BE2C (cell line): ENCODE data around the gene ETFB.

Experiments
- DNase-seq: peaks from one replicate; pipeline ENCODE4 v3.0.0-alpha.2; 2020
- H3K27me3 ChIP-seq: fragments of 250-450 bp; sonication (Bioruptor Pico); 2 replicates; pipeline ENCODE4 v1.5.1; 2020; ENCODE audit warnings: mild to moderate bottlenecking
- H3K36me3 ChIP-seq: fragments of 250-450 bp; sonication (Bioruptor Pico); 2 replicates; pipeline ENCODE4 v1.5.1; 2020; ENCODE audit warnings: mild to moderate bottlenecking
- H3K4me1 ChIP-seq: fragments of 250-450 bp; sonication (Bioruptor Pico); 2 replicates; pipeline ENCODE4 v1.5.1; 2020
- H3K4me3 ChIP-seq: 2 replicates; pipeline ENCODE4 v1.5.1; 2011; ENCODE audit warnings: low read depth, low read length
- H3K9me3 ChIP-seq: fragments of 250-450 bp; sonication (Bioruptor Pico); 2 replicates; pipeline ENCODE4 v1.5.1; 2020
- CTCF ChIP-seq: IDR thresholded peaks from 2 replicates; pipeline ENCODE4 v1.5.1; 2012; ENCODE audit warnings: mild to moderate bottlenecking, low read depth, low read length

ETFB gene

GRCh38 chr19:51327066-51328001 is 38.9 kb downstream of the ETFB start:
- DNase-seq: no peak
- H3K9me3 ChIP-seq: no peaks in the 10 kb centered on the region; the same call in 1 of the 2 replicates
- H3K4me3 ChIP-seq: no peak overlapping the region
- TF ChIP-seq CTCF: no peak
- no peaks in the 10 kb centered on the region for H3K27me3 ChIP-seq
- no peaks in the 10 kb centered on the region for H3K36me3 ChIP-seq
- no peaks in the 10 kb centered on the region; the same call in 1 of the 2 replicates for H3K4me1 ChIP-seq

DNA sequence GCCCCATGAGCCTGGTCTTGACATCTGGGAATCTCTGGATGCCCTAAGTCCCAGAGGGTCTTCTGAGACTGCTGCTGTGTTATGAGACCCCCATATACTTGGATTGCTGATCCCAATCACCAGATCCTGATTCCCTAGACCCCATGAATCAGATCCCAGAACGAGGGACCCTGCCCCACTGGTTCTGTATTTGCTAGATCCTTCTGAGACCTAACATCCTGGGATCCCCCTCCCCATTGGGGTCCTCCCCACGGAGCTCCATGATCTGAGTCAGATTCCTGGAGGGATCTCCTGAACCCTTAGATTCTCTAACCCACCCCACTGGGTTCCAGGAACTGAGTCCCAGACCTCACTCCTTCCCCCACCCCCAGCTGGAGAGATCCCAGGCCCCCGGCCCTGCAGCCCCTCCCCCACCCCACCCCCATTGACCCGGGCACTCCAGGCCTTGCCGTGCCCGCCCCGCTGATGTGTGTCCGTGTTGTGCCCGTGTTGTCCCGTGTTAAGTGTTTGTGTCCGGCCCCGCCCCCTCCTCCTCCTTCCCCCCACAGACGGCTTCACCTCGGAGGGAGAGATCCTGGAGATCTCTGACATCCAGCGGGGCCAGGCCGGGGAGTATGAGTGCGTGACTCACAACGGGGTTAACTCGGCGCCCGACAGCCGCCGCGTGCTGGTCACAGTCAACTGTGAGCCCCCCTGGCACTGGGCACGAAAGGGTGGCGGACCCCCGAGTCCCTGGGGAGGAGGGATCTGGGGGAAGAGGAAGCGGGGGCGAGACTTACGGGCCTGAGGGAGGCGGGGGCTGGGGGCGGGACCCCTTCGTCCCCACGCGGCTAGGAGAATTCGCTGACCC is 39.7 kb downstream of the ETFB start:
- DNase-seq: no peak
- no peaks in the 10 kb centered on the region; the same call in 1 of the 2 replicates for H3K4me1 ChIP-seq
- no peaks in the 10 kb centered on the region for H3K36me3 ChIP-seq
- H3K27me3 ChIP-seq: no peaks in the 10 kb centered on the region
- H3K9me3 ChIP-seq: no peaks in the 10 kb centered on the region; the same call in 1 of the 2 replicates
- no peak for TF ChIP-seq CTCF
- H3K4me3 ChIP-seq: no peak overlapping the region

- H3K4me3 ChIP-seq: no peak overlapping the region
- H3K4me1 ChIP-seq: peaks cover 3% of the 10 kb centered on the region; the same call in 1 of the 2 replicates
- no peak for TF ChIP-seq CTCF
- H3K9me3 ChIP-seq: no peaks in the 10 kb centered on the region; the same call in 1 of the 2 replicates
- DNase-seq: no peak
- H3K36me3 ChIP-seq: no peaks in the 10 kb centered on the region
- no peaks in the 10 kb centered on the region for H3K27me3 ChIP-seq
Measured at GRCh38 chr19:51325161-51325976, 40.8 kb downstream of the ETFB start.

GRCh38 chr19:51324167-51324481 is 42.1 kb downstream of the ETFB start:
- no peak overlapping the region for H3K4me3 ChIP-seq
- H3K9me3 ChIP-seq: no peaks in the 10 kb centered on the region; the same call in 1 of the 2 replicates
- TF ChIP-seq CTCF: no peak
- DNase-seq: no peak
- H3K4me1 ChIP-seq: peaks cover 3% of the 10 kb centered on the region; the same call in 1 of the 2 replicates
- H3K36me3 ChIP-seq: no peaks in the 10 kb centered on the region
- no peaks in the 10 kb centered on the region for H3K27me3 ChIP-seq

- H3K36me3 ChIP-seq: no peaks in the 10 kb centered on the region
- H3K9me3 ChIP-seq: no peaks in the 10 kb centered on the region; the same call in 1 of the 2 replicates
- no peak overlapping the region for H3K4me3 ChIP-seq
- DNase-seq: no peak
- H3K4me1 ChIP-seq: peaks cover 3% of the 10 kb centered on the region; the same call in 1 of the 2 replicates
- TF ChIP-seq CTCF: no peak
- no peaks in the 10 kb centered on the region for H3K27me3 ChIP-seq
Measured at GRCh38 chr19:51323481-51324166, 42.6 kb downstream of the ETFB start.
